DMS114 treated with DMSO at 0.1 percent for 48 hours (cell line): ENCODE results near the gene TWIST2.

Experiments used
- DNase-seq: peaks from one replicate; lab custom pipeline; 2025; ENCODE audit not compliant: unreplicated experiment; lab: John Stamatoyannopoulos, UW

Gene TWIST2

GRCh38 chr2:238872026-238872425 is 24.1 kb downstream of the TWIST2 start:
- DNase-seq, result no peak

DNA sequence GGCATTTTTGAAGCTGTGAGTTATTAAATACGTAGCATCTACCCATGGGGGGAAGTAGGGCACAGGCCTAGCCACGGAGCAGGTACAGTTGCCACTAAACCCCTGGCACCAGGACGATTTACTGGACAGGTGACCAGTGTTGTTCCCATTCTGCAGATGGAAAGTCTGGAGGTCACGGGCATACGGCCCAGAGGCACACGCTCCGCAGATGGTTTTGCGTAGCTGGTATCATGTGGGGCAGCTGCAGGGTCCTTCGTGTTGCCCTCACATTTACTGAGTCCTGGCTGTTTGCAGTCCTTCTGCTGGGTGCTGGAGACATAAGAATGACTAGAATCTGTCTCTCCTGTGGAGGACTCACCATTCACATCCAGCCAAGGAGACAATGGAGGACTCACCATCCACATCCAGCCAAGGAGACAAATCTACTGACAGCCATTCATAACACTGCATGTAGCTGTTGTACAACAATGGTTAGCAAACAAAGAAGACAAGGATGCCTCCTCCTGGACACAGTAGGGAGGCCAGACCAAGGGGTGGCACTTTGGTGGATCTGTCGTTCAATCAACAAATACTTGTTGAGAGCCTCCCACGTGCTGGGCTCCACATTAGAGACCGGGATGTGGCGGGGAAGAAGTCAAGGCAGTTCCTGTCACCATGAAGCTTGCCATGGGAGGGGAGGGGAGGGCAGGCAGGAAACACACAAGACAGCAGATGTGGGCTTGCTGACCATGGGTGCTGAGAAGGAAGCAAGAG is 24.9 kb downstream of the TWIST2 start:
- no peak for DNase-seq

GRCh38 chr2:238873381-238873801 is 25.5 kb downstream of the TWIST2 start:
- DNase-seq, result no peak

DNA sequence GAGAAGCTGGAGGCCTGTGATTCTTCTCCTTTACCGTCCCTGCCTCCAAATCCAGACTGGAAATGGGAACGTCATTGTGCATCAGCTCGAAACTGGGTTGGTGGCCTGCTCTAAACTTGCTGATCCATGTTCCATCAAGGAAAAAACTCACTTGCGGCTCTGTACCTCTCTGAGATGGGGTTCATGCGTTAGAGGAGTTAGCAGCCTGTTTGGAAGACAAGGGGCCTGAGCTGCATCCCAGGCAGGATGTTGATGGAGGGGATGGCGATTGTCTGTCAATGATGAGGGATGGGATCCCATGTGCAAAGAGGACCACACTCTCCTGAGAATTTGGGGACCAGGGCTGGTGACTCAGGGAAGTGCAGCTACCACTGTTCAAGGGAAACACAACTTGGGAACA is 26.0 kb downstream of the TWIST2 start:
- DNase-seq, result no peak

DNA sequence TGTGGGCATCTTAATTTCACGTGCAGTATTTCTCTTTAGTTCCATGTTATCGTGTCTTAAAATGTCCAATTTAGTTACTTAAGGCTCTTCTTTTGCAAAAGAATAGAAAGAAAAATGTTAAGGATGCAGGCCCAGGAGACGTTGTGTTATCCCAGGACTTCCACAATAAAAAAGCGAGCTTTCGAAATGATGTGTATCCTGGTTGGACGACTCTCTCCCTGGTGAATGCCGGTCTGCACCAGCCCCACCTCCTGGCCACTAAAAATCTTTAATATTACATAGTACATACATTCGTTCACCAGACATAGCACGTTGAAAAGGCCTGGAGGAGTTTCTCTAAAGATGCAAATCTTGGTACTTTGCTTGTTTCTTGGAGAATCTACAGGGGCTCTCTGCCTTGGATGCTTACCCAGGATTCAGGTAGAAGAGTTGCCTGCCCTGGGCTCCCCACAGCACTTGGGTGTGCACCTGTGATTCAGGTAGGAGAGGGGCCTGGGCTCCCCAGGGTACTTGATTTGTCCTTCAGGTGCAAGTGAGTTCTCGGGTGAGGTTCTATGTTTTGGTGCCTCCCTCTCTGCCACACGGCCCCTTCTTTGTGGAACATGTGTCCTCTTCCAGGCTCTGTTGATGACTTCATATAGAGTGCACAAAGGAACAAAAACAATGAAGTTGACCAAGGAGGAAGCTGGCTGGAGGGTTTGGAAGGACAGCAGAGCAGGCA is 26.6 kb downstream of the TWIST2 start:
- DNase-seq, result no peak

DNA sequence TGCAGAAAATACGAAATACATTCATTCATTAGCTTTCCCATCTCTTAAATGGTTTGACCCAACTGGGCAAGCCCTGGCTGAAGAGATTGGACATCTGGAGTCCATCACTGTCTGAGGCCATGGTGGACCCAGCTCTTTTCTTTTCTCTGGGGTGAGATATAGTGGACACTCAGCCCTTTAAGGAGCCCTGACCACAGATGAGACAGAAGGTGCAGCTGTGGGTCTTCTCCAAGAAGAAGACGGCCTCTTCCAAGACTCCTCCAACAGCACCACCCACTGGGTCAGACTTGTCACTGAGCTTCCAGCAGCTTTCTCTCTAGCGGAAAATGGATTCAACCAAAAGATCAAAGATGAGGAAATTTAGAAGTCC is 27.2 kb downstream of the TWIST2 start:
- no peak for DNase-seq

DNA sequence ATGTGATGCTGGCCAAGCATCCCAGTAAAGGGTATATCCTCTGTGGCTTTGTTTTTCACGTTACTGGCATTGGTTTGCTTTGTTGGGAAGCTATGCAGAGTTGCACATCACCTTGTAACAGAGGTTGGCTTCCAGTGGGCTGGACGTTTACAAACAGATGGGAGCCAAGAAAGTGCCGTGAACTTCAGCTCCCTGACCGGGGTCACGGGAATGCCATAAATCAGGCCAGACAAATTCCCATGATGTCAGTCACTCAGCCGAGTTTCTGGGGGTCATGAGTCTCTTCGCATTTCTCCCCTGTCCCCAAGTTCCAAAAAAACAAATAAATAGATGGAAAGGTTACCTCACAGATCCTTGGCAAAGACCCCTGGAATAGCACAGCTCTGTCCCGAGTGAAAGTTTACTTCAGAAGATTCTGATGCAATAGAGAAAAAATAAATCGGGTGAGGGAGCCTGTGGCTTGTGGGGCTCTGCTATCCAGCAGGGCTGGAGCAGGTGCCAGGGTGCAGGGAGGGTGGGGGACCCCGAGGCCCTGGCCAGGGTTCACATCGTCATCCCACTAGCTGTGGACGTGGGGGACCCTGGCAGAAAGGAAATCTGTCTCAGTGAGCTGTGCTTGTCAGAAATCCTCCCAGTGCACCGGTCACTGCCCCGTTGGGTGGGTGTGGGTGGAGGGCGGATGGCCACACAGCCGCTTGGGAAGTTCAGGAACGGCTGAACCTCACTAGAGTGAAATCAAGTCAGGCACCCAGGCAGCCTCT is 27.8 kb downstream of the TWIST2 start:
- DNase-seq, result no peak

GRCh38 chr2:238876232-238876630 is 28.3 kb downstream of the TWIST2 start:
- no peak for DNase-seq

- DNase-seq, result no peak
These were observed 30.3 kb downstream of the TWIST2 start for GRCh38 chr2:238878051-238878735.

DNA sequence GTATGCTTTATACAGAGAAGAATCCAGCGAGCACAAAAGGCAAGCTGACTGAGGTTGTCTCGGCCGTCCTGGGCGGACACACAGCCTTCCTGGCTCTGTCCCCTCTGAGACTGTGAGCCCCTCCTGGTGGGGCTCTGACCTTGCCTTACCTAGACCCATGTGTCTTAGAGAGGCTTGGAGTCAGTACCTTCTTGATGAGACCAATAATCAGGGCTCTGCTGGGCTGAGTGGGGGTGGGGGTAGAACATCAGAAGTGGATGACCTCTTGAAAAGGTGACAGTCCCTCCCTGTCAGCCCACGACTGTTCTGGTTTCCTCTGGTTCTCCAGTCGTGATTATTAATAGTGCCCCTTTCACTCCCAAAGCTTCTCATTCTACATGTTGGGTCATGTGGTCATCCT is 31.2 kb downstream of the TWIST2 start:
- DNase-seq, result no peak

GRCh38 chr2:238879621-238880377 is 31.9 kb downstream of the TWIST2 start:
- DNase-seq, result no peak

GRCh38 chr2:238881353-238882081 is 33.6 kb downstream of the TWIST2 start:
- DNase-seq, result no peak

GRCh38 chr2:238882082-238882755 is 34.3 kb downstream of the TWIST2 start:
- no peak for DNase-seq

GRCh38 chr2:238883421-238883901 is 35.6 kb downstream of the TWIST2 start:
- no peak for DNase-seq

DNA sequence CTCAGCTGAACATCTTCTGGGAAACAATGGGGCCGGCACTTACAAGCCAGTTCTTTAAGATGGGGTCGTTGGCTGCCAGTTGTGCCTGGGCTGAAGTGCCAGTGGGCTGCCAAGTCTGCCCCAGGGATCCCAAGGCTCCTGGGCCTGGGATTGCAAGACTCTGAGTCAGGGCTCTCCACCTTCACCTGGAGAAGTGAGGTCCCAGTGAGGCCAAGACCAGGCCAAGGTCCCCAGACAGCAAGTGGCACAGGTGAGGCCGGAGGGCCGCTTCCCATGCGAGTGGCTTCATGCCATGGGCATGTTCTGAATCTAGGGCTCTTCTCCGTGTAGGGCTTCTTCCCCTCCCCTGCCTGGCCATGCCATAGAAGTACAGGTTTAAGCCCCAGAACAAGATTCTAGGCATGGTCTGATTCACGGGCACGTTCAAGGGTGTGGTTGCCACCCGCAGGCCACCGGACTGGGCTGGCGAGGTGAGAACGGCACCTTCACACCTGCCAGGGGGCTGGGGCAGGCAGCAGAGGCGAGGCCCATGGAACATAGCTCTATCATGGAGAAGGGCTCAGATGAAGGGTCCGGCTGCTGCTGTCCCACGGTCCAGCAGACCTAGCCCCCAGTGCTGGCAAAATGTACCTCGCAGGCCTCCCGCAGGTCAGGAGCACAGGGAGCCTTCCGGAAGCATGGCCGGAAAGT is 36.4 kb downstream of the TWIST2 start:
- no peak for DNase-seq

DNA sequence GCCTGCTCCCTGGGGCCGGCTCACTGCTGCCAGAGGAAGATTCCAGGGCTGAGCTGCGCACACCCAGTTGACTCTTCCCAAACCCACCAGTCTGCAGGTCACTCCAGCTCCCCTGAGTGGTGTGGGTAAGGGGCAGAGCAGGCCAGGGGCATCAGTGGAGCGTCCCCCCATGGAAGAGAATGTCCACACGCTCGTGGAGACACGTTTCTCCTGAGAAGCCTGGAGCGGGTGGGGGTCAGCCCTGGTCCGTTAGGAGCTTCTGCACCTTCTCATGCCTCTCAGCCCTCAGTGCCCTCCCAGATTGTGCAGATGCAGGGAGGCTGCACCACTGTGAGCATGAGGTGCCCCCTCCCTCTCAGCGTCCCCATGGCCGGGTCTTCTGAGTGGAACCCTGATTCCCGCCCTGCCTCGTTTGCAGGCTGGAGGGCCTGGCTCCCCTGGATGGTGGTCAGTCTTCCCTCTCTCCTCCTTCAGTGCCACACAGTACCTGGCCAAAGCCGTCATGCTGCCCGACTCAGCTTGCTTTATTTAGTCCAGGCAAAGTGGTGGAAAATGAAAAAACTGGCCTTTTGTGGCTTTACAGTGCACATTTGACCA is 37.0 kb downstream of the TWIST2 start:
- no peak for DNase-seq

GRCh38 chr2:238886453-238887094 is 38.7 kb downstream of the TWIST2 start:
- no peak for DNase-seq

GRCh38 chr2:238887616-238888015 is 39.7 kb downstream of the TWIST2 start:
- no peak for DNase-seq
